RWPE1 (cell line): ENCODE results near the gene BTN3A1.
"Not testable (repeated sequence)": the region's sequence is repeated elsewhere in the genome, so short reads cannot be mapped to it uniquely, and the experiment has no call there.

Source experiments
- CTCF ChIA-PET: fragments of 350-600 bp; sonication (Branson Sonifier 250); formaldehyde crosslinking; extraction: SDS; loops from one replicate; lab custom pipeline; 2021; lab: Yijun Ruan, JAX
- POLR2A ChIA-PET: fragments of 400-600 bp; formaldehyde crosslinking; extraction: SDS; loops from one replicate; lab custom pipeline; 2020; ENCODE audit warnings: antibody characterized with exemption; ENCODE audit not compliant: low non-redundant PET; lab: Yijun Ruan, JAX
- DNase-seq: peaks from one replicate; pipeline ENCODE4 v3.0.0; 2012; ENCODE audit warnings: low spot score
- H3K27ac ChIP-seq: fragments of 450-650 bp; 2 replicates; pipeline ENCODE4 v1.5.1; 2017
- CTCF ChIP-seq: fragments of 450-650 bp; conservative IDR thresholded peaks from 2 replicates; pipeline ENCODE4 v1.5.1; 2017; ENCODE audit warnings: low read depth, mild to moderate bottlenecking

BTN3A1 gene

GRCh38 chr6:26365633-26365995 lies 36.5 kb upstream of the BTN3A1 start:
- peak overlapping the region; percentile 82 for H3K27ac ChIP-seq
- TF ChIP-seq CTCF: no peak
- POLR2A ChIA-PET: no interaction called here
- no peak for DNase-seq
- CTCF ChIA-PET: no interaction called here

- POLR2A ChIA-PET: no interaction called here
- no peak for DNase-seq
Measured at GRCh38 chr6:26366504-26366903, 35.6 kb upstream of the BTN3A1 start.

GRCh38 chr6:26367114-26367513 lies 35.0 kb upstream of the BTN3A1 start:
- no peak for DNase-seq
- POLR2A ChIA-PET: no interaction called here
- no peak overlapping the region for H3K27ac ChIP-seq
- TF ChIP-seq CTCF: no peak
- CTCF ChIA-PET: interaction anchor here (0.5 kb wide), 1 partner anchor 18 kb away, joined by 4 read pairs; no protein-coding TSS in a partner anchor

More at GRCh38 chr6:26366504-26366903, 35.6 kb upstream of the BTN3A1 start:
- TF ChIP-seq CTCF: no peak
- CTCF ChIA-PET: no interaction called here
- H3K27ac ChIP-seq: no peak overlapping the region

- POLR2A ChIA-PET, DNase-seq, H3K27ac ChIP-seq: not testable (repeated sequence)
- CTCF ChIA-PET: interaction anchor here (0.7 kb wide), 1 partner anchor 136 kb away, joined by 3 read pairs; no protein-coding TSS in a partner anchor
Measured at GRCh38 chr6:26371813-26372212, 30.3 kb upstream of the BTN3A1 start.

- ChIA-PET POLR2A (no interaction called here), CTCF (no interaction called here)
- no peak for TF ChIP-seq CTCF
- no peak overlapping the region for H3K27ac ChIP-seq
- DNase-seq: no peak
Measured at GRCh38 chr6:26372308-26373144, 29.5 kb upstream of the BTN3A1 start.

- ChIA-PET POLR2A (no interaction called here), CTCF (no interaction called here)
- DNase-seq: no peak
- no peak overlapping the region for H3K27ac ChIP-seq
- TF ChIP-seq CTCF: no peak
Measured at GRCh38 chr6:26375270-26375669, 26.8 kb upstream of the BTN3A1 start.

GRCh38 chr6:26377719-26378118 lies 24.4 kb upstream of the BTN3A1 start:
- TF ChIP-seq CTCF: no peak
- ChIA-PET CTCF (interaction anchor here (0.6 kb wide), 1 partner anchor 226 kb away, joined by 8 read pairs; no protein-coding TSS in a partner anchor), POLR2A (no interaction called here)
- H3K27ac ChIP-seq: no peak overlapping the region
- DNase-seq: no peak

GRCh38 chr6:26378143-26378542 lies 23.9 kb upstream of the BTN3A1 start:
- H3K27ac ChIP-seq, POLR2A ChIA-PET, DNase-seq: not testable (repeated sequence)
- CTCF ChIA-PET: interaction anchor here (0.6 kb wide), 1 partner anchor 225 kb away, joined by 8 read pairs; no protein-coding TSS in a partner anchor
